Measurements from ENCODE around the gene C1orf50. TPM values are rescaled to one million over a fixed set of nuclear protein-coding genes. Genes with fewer than 3 reads are reported as not detected.
"Not testable (repeated sequence)": the region's sequence is repeated elsewhere in the genome, so short reads cannot be mapped to it uniquely, and the experiment has no call there.

The C1orf50 gene
- polyA plus RNA-seq (2013, experiment 1 of 2): 2.2 TPM
- polyA plus RNA-seq (2013, experiment 2 of 2): 2.5 TPM

GRCh38 chr1:42766741-42767509, at the start of gene C1orf50, which contains the start of gene P3H1:
TSS of gene C1orf50 (plus strand) at chr1:42767249. CDS start at chr1:42767312, 63 bp downstream.
TSS of gene P3H1 (minus strand) at chr1:42767028. CDS start at chr1:42766971, 57 bp downstream.
- no peaks in the 10 kb centered on the region for H3K27me3 ChIP-seq (ENCODE audit: control insufficient read depth in 1 of 2, insufficient read depth in 1 of 2, low read length in 2 of 2)
- peak; percentile 99 for DNase-seq
- H2AK5ac ChIP-seq (ENCODE audit: low read length, severe bottlenecking): no peak within 1 kb of the TSS
- peak within 1 kb of the TSS; percentile 73 for H2BK120ac ChIP-seq (ENCODE audit: low read depth, low read length)
- H2AFZ ChIP-seq (ENCODE audit: low read depth, low read length): peak within 1 kb of the TSS; percentile 96
- H3K79me1 ChIP-seq (replicated peaks; ENCODE audit: low read length, poor library complexity, severe bottlenecking): peaks cover 17% of the 10 kb centered on the region
- H3K4me1 ChIP-seq (ENCODE audit: control insufficient read depth, insufficient read depth, low read depth, low read length): peaks cover 5% of the 10 kb centered on the region
- H3K23ac ChIP-seq (ENCODE audit: low read length in 2 of 2): peak within 1 kb of the TSS in 1 of 2 experiments; percentile 99
- under 1% methylated on average over 72 of the region's 82 CpGs for WGBS
- H3K18ac ChIP-seq (ENCODE audit: low read depth in 1 of 2, low read length in 2 of 2): peak within 1 kb of the TSS; percentile 59 to 98
- H3K4me3 ChIP-seq (ENCODE audit: insufficient read depth in 1 of 2, low read depth in 1 of 2, low read length in 2 of 2): peak within 1 kb of the TSS; percentile 95 to 98
- no peak within 1 kb of the TSS for H2BK5ac ChIP-seq (ENCODE audit: low read depth, low read length, poor library complexity, severe bottlenecking)
- peak within 1 kb of the TSS; percentile 15 to 93 for H3K4ac ChIP-seq (ENCODE audit: low read depth in 1 of 2, low read length in 2 of 2)
- H3K9ac ChIP-seq (ENCODE audit: low read length): peak within 1 kb of the TSS; percentile 96
- H4K8ac ChIP-seq (ENCODE audit: low read length): peak within 1 kb of the TSS; percentile 66
- no peaks in the 10 kb centered on the region for H3K9me3 ChIP-seq (ENCODE audit: control insufficient read depth, low read length)
- H3K14ac ChIP-seq (ENCODE audit: low read length in 2 of 2): peak within 1 kb of the TSS in 1 of 2 experiments; percentile 100
- peak within 1 kb of the TSS; percentile 58 for H3K27ac ChIP-seq (ENCODE audit: low read length, poor library complexity, severe bottlenecking)
- peaks cover 8 to 11% of the 10 kb centered on the region in 2 experiments for H3K36me3 ChIP-seq (ENCODE audit: control insufficient read depth in 1 of 2, insufficient read depth in 2 of 2, low read depth in 1 of 2, low read length in 2 of 2)
- peak within 1 kb of the TSS; percentile 78 for H3K4me2 ChIP-seq (ENCODE audit: low read length, poor library complexity, severe bottlenecking)
- H2BK12ac ChIP-seq (ENCODE audit: low read length in 2 of 2): peak within 1 kb of the TSS in 1 of 2 experiments; percentile 11
- peak within 1 kb of the TSS; percentile 73 for H2BK15ac ChIP-seq (ENCODE audit: low read depth, poor library complexity, severe bottlenecking)
- H4K91ac ChIP-seq (ENCODE audit: low read length): peak within 1 kb of the TSS; percentile 20

DNA sequence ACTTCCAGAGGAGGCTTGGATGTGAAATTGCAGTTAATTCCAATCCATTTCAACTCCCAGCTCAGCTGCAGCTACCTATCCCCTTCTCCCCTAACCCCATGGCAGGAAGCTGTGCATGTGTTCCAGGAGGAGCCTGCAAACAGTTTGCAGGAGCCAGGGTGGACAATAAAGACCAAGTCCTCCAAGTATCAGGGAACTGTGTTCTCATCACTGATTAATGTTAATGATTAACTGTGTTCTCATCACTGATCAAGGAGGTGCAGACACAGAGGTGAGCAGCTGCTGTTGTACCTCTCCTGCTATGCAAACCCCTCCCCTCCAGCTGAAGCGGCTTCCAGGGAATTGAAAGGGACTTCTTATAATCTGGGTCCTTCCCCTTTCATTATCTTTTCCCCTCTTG, 46.2 kb upstream of the C1orf50 start:
- no peak overlapping the region for H3K18ac ChIP-seq (ENCODE audit: low read depth in 1 of 2, low read length in 2 of 2)
- peak overlapping the region; percentile 12 for H3K27ac ChIP-seq (ENCODE audit: low read length, poor library complexity, severe bottlenecking)
- no peak overlapping the region for H2BK5ac ChIP-seq (ENCODE audit: low read depth, low read length, poor library complexity, severe bottlenecking)
- no peak overlapping the region for H3K23ac ChIP-seq (ENCODE audit: low read length in 2 of 2)
- H3K79me1 ChIP-seq (replicated peaks; ENCODE audit: low read length, poor library complexity, severe bottlenecking): peaks cover 16% of the 10 kb centered on the region
- H3K27me3 ChIP-seq (ENCODE audit: control insufficient read depth in 1 of 2, insufficient read depth in 1 of 2, low read length in 2 of 2): no peaks in the 10 kb centered on the region
- no peak overlapping the region for H3K4ac ChIP-seq (ENCODE audit: low read depth in 1 of 2, low read length in 2 of 2)
- no peak overlapping the region for H2AK5ac ChIP-seq (ENCODE audit: low read length, severe bottlenecking)
- H3K14ac ChIP-seq (ENCODE audit: low read length in 2 of 2): no peak overlapping the region
- H2BK15ac ChIP-seq (ENCODE audit: low read depth, poor library complexity, severe bottlenecking): no peak overlapping the region
- WGBS: 79% methylated on average over 1 of the region's 1 CpG
- no peak for DNase-seq
- no peak overlapping the region for H4K91ac ChIP-seq (ENCODE audit: low read length)
- H3K9me3 ChIP-seq (ENCODE audit: control insufficient read depth, low read length): no peaks in the 10 kb centered on the region
- H3K9ac ChIP-seq (ENCODE audit: low read length): no peak overlapping the region
- no peak overlapping the region for H4K8ac ChIP-seq (ENCODE audit: low read length)
- H3K4me2 ChIP-seq (ENCODE audit: low read length, poor library complexity, severe bottlenecking): no peak overlapping the region
- H2BK120ac ChIP-seq (ENCODE audit: low read depth, low read length): no peak overlapping the region
- H3K36me3 ChIP-seq (ENCODE audit: control insufficient read depth in 1 of 2, insufficient read depth in 2 of 2, low read depth in 1 of 2, low read length in 2 of 2): peaks cover 9 to 10% of the 10 kb centered on the region in 2 experiments
- no peak overlapping the region for H2AFZ ChIP-seq (ENCODE audit: low read depth, low read length)
- H2BK12ac ChIP-seq (ENCODE audit: low read length in 2 of 2): no peak overlapping the region
- peaks cover 6% of the 10 kb centered on the region for H3K4me1 ChIP-seq (ENCODE audit: control insufficient read depth, insufficient read depth, low read depth, low read length)
- H3K4me3 ChIP-seq (ENCODE audit: insufficient read depth in 1 of 2, low read depth in 1 of 2, low read length in 2 of 2): no peak overlapping the region

GRCh38 chr1:42721926-42722325, 45.1 kb upstream of the C1orf50 start:
- H3K18ac ChIP-seq (ENCODE audit: low read depth in 1 of 2, low read length in 2 of 2): no peak overlapping the region
- H4K91ac ChIP-seq (ENCODE audit: low read length): no peak overlapping the region
- 100% methylated on average over 2 of the region's 3 CpGs for WGBS
- H3K27ac ChIP-seq (ENCODE audit: low read length, poor library complexity, severe bottlenecking): no peak overlapping the region
- H3K4me2 ChIP-seq (ENCODE audit: low read length, poor library complexity, severe bottlenecking): no peak overlapping the region
- no peak overlapping the region for H3K23ac ChIP-seq (ENCODE audit: low read length in 2 of 2)
- H3K4ac ChIP-seq (ENCODE audit: low read depth in 1 of 2, low read length in 2 of 2): no peak overlapping the region
- H3K9me3 ChIP-seq (ENCODE audit: control insufficient read depth, low read length): no peaks in the 10 kb centered on the region
- DNase-seq: no peak
- peaks cover 9% of the 10 kb centered on the region for H3K79me1 ChIP-seq (replicated peaks; ENCODE audit: low read length, poor library complexity, severe bottlenecking)
- no peak overlapping the region for H2AK5ac ChIP-seq (ENCODE audit: low read length, severe bottlenecking)
- H2BK15ac ChIP-seq (ENCODE audit: low read depth, poor library complexity, severe bottlenecking): no peak overlapping the region
- no peak overlapping the region for H2BK5ac ChIP-seq (ENCODE audit: low read depth, low read length, poor library complexity, severe bottlenecking)
- H2BK120ac ChIP-seq (ENCODE audit: low read depth, low read length): no peak overlapping the region
- no peak overlapping the region for H4K8ac ChIP-seq (ENCODE audit: low read length)
- H3K36me3 ChIP-seq (ENCODE audit: control insufficient read depth in 1 of 2, insufficient read depth in 2 of 2, low read depth in 1 of 2, low read length in 2 of 2): peaks cover 6 to 7% of the 10 kb centered on the region in 2 experiments
- H3K14ac ChIP-seq (ENCODE audit: low read length in 2 of 2): no peak overlapping the region
- peaks cover 6% of the 10 kb centered on the region for H3K4me1 ChIP-seq (ENCODE audit: control insufficient read depth, insufficient read depth, low read depth, low read length)
- H2AFZ ChIP-seq (ENCODE audit: low read depth, low read length): no peak overlapping the region
- H3K27me3 ChIP-seq (ENCODE audit: control insufficient read depth in 1 of 2, insufficient read depth in 1 of 2, low read length in 2 of 2): no peaks in the 10 kb centered on the region
- H3K4me3 ChIP-seq (ENCODE audit: insufficient read depth in 1 of 2, low read depth in 1 of 2, low read length in 2 of 2): no peak overlapping the region
- H2BK12ac ChIP-seq (ENCODE audit: low read length in 2 of 2): no peak overlapping the region
- no peak overlapping the region for H3K9ac ChIP-seq (ENCODE audit: low read length)

- not testable (repeated sequence) for H2BK12ac ChIP-seq (ENCODE audit: low read length in 2 of 2); H3K79me1 ChIP-seq (replicated peaks; ENCODE audit: low read length, poor library complexity, severe bottlenecking); DNase-seq; H3K4me1 ChIP-seq (ENCODE audit: control insufficient read depth, insufficient read depth, low read depth, low read length); H2BK120ac ChIP-seq (ENCODE audit: low read depth, low read length); H3K4ac ChIP-seq (ENCODE audit: low read depth in 1 of 2, low read length in 2 of 2); H3K18ac ChIP-seq (ENCODE audit: low read depth in 1 of 2, low read length in 2 of 2); H2AFZ ChIP-seq (ENCODE audit: low read depth, low read length); H4K91ac ChIP-seq (ENCODE audit: low read length); H3K9me3 ChIP-seq (ENCODE audit: control insufficient read depth, low read length); H3K14ac ChIP-seq (ENCODE audit: low read length in 2 of 2); H2AK5ac ChIP-seq (ENCODE audit: low read length, severe bottlenecking); H4K8ac ChIP-seq (ENCODE audit: low read length); H3K27me3 ChIP-seq (ENCODE audit: control insufficient read depth in 1 of 2, insufficient read depth in 1 of 2, low read length in 2 of 2); H3K4me3 ChIP-seq (ENCODE audit: insufficient read depth in 1 of 2, low read depth in 1 of 2, low read length in 2 of 2); H2BK15ac ChIP-seq (ENCODE audit: low read depth, poor library complexity, severe bottlenecking); H3K4me2 ChIP-seq (ENCODE audit: low read length, poor library complexity, severe bottlenecking); H3K9ac ChIP-seq (ENCODE audit: low read length); H3K23ac ChIP-seq (ENCODE audit: low read length in 2 of 2); H3K36me3 ChIP-seq (ENCODE audit: control insufficient read depth in 1 of 2, insufficient read depth in 2 of 2, low read depth in 1 of 2, low read length in 2 of 2); H2BK5ac ChIP-seq (ENCODE audit: low read depth, low read length, poor library complexity, severe bottlenecking); H3K27ac ChIP-seq (ENCODE audit: low read length, poor library complexity, severe bottlenecking)
- WGBS: 100% methylated on average over 1 of the region's 2 CpGs
Observed at GRCh38 chr1:42722403-42722802, 44.6 kb upstream of the C1orf50 start.
